Heart left ventricle (tissue), 16 donors: ENCODE data around the gene ZBTB42. TPM values are rescaled to one million over a fixed set of nuclear protein-coding genes. Genes with fewer than 3 reads are reported as not detected.

Experiments used
- ATAC-seq, 4 donors: fragments of 200-7000 bp; cut with Tn5 transposase; one replicate each; pipeline ENCODE4 v1.9.1; 2020 to 2022; ENCODE audit warnings: moderate library complexity in 4 of 4, mild to moderate bottlenecking in 3 of 4, moderate number of reproducible peaks in 1 of 4
- DNase-seq, 5 donors: peaks; one replicate each; pipeline ENCODE4 v3.0.0-alpha.2; 2020
- H3K27ac ChIP-seq, 12 donors: fragments of 200-600 bp; sonication (generic) in 4 of 12; one replicate each; pipeline versions ENCODE4 v1.5.0 to v1.8.0; 2016 to 2022; ENCODE audit warnings: mild to moderate bottlenecking in 2 of 12
- H3K27me3 ChIP-seq, 9 donors: fragments of 200-600 bp; sonication (generic) in 2 of 9; one replicate each; pipeline versions ENCODE4 v1.5.1 to v1.8.0; 2016 to 2022; ENCODE audit warnings: mild to moderate bottlenecking in 3 of 9
- H3K36me3 ChIP-seq, 9 donors: fragments of 200-600 bp; sonication (generic) in 2 of 9; one replicate each; pipeline versions ENCODE4 v1.5.0 to v1.8.0; 2018 to 2022; ENCODE audit warnings: mild to moderate bottlenecking in 2 of 9
- H3K4me1 ChIP-seq, 12 donors: fragments of 200-600 bp; sonication (generic) in 4 of 12; one replicate each; pipeline versions ENCODE4 v1.5.0 to v1.8.0; 2016 to 2022; ENCODE audit warnings: mild to moderate bottlenecking in 3 of 12
- H3K4me3 ChIP-seq, 12 donors: fragments of 200-600 bp; sonication (generic) in 4 of 12; one replicate each; pipeline versions ENCODE4 v1.5.0 to v1.8.0; 2017 to 2022; ENCODE audit warnings: mild to moderate bottlenecking in 9 of 12, moderate library complexity in 4 of 12
- H3K9me3 ChIP-seq, 12 donors: fragments of 200-600 bp; sonication (generic) in 4 of 12; one replicate each; pipeline versions ENCODE4 v1.5.0 to v1.8.0; 2016 to 2022; ENCODE audit warnings: mild to moderate bottlenecking in 1 of 12
- POLR2A ChIP-seq, 2 donors: fragments of 450-650 bp; IDR thresholded peaks; one replicate each; pipeline ENCODE4 v1.6.1; 2017; ENCODE audit warnings: antibody characterized with exemption in 2 of 2, mild to moderate bottlenecking in 2 of 2, moderate library complexity in 2 of 2
- WGBS, 4 donors: extraction: QIAGEN DNeasy Blood & Tissue Kit in 2 of 4; methylation state at CpG; one replicate each; pipeline versions ENCODE4 v1.1.5 to v1.1.7; 2013 to 2018; 5-methylcytosine and 5-hydroxymethylcytosine counted together
- intact Hi-C, 10 donors: fragments of 100-400 bp; cut with DNase I; formaldehyde crosslinking; loops; one replicate each; pipeline versions ENCODE4 v1.11.1 to v1.14.2; 2022
- polyA plus RNA-seq, 2 donors: library from polyadenylated mRNA; stranded (reverse); fragments of 200-250 nt; gene quantifications; one replicate each; pipeline ENCODE4 v1.2.3, GENCODE V29; 2013
- total RNA-seq, 9 donors: library from RNA; depleted of rRNA in 2 of 9; stranded (reverse); fragments of >200 nt in 2 of 9; fragmentation: NEBNext Ultra II Directional in 3 of 9; extraction: Animal tissue kit (Norgen Biotek cat#: 25700) in 3 of 9; gene quantifications; one replicate each; pipeline versions ENCODE4 v1.1.0 to v1.2.4, GENCODE V29; 2016 to 2023
- TF ChIP-seq, protein P1 (sequence below), 12 donors: fragments of 200-600 bp; sonication (generic) in 4 of 12; IDR thresholded peaks; one replicate each; pipeline versions ENCODE4 v1.5.0 to v1.8.0; 2018 to 2022; ENCODE audit warnings: antibody characterized with exemption in 12 of 12, mild to moderate bottlenecking in 5 of 12
- donor health status: ischemic (EF 13 %, LVEDD 7.1; RV severe dilation, severe dysfunction).
- donor health status: healthy with polysubstance abuse.
- donor health status: DM: no; HTN: yes; CAD: no.
- donor health status: DM: no; HTN: no; CAD: no.
- donor health status: ischemic (EF 25% LVEDD 6.9; RV normal size, moderate dysfunction).
- donor health status: ischemic (EF 25% LVEDD 5.7; RV mildly dilated, moderate dysfunction).
- donor health status: healthy.
- donor health status: DM: yes; HTN: yes; CAD: no.
- donor health status: ischemic (EF 35%, LVEDD 5.7; RV mildly dilated, moderate dysfunction).
- donor health status: nonischemic (EF 11% LVEDD 7.7; RV severe dilation, severe dysfunction).
- donor health status: DM: yes; HTN: yes; CAD: no.
- donor health status: PGD.
- donor health status: ischemic (EF 29% LVEDD 5.4; RV normal size, mild dysfunction).
- donor health status: nonischemic (EF 23%, LVEDD 6.1; RV moderate dilation, normal function).

The ZBTB42 gene
- total and polyA plus RNA-seq, 11 donors = 4.2 to 12.9 (median 7.4) TPM

DNA sequence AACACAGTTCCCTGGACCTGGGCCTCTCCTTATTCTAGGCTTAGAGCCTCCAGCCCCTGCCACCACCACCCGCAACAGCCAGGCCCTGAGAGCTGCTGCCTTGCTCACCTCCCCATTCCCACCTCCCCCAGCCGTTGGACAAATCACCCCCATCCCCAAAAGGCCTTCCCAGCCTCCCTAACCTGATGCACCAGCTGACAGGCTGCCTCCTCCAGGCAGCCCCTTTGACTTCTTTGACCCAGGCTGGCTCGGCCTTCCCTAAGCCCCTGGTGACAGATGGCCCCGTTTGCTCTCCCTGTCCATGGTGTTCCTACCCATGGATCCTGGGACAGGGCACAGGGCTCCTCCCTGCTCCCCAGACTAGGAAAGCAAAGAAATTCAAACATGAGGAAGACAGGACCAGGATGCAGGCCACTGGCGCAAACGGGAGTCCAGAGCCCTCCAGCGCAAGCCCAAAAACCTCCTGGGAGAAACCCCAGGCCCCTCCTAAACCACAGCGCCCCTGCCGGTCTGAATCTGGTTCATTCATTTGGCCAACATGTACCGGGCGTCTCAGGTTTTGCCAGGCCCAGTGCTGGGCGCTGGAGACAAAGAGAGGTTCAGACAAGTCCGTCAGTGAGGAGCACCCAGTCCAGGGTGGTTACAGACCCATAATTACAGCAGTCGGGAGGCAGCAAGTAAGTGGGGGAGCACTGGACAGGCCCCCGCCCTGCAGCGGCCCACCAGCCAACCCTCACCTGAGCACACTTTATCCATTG is 7.8 kb upstream of the ZBTB42 start:
- H3K27me3 ChIP-seq = no peaks in the 10 kb centered on the region
- H3K9me3 ChIP-seq = no peaks in the 10 kb centered on the region
- ATAC-seq (no peak), DNase-seq (no peak)
- H3K27ac ChIP-seq = peak overlapping the region in 5 of 12 donors; percentile 71 to 90 (median 77)
- 84 to 88% (median 86%) methylated on average over 16 of the region's 16 CpGs for WGBS, 4 donors
- H3K4me1 ChIP-seq = peaks cover 6 to 82% (median 58%) of the 10 kb centered on the region in 12 donors
- no peak for TF ChIP-seq POLR2A (IDR thresholded peaks at IDR 0.05)
- TF ChIP-seq, protein P1, sequence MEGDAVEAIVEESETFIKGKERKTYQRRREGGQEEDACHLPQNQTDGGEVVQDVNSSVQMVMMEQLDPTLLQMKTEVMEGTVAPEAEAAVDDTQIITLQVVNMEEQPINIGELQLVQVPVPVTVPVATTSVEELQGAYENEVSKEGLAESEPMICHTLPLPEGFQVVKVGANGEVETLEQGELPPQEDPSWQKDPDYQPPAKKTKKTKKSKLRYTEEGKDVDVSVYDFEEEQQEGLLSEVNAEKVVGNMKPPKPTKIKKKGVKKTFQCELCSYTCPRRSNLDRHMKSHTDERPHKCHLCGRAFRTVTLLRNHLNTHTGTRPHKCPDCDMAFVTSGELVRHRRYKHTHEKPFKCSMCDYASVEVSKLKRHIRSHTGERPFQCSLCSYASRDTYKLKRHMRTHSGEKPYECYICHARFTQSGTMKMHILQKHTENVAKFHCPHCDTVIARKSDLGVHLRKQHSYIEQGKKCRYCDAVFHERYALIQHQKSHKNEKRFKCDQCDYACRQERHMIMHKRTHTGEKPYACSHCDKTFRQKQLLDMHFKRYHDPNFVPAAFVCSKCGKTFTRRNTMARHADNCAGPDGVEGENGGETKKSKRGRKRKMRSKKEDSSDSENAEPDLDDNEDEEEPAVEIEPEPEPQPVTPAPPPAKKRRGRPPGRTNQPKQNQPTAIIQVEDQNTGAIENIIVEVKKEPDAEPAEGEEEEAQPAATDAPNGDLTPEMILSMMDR (IDR thresholded peaks at IDR 0.05) = no peak
- intact Hi-C loops = loop anchor here in 1 of 10 donors (5.0 kb wide), 1 partner anchor 41 kb away; the partner anchor contains the start of gene SIVA1
- H3K4me3 ChIP-seq = peak overlapping the region in 4 of 12 donors; percentile 81 to 98 (median 84)
- peaks cover 0 to 41% (median 33%) of the 10 kb centered on the region in 9 donors for H3K36me3 ChIP-seq

DNA sequence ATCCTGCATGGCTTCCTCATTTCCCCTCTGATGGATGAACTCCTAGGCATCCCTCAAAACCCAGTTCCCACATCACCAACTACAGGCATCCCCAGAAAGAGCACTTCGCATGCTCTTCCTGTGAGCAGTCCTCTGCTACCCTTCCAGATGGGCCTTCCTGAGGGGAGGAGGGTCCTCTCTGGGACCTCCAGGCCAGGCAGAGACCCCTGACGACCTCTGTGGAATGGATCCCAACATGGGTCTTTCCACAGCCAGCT is 7.3 kb upstream of the ZBTB42 start:
- Histone ChIP-seq H3K27me3 (no peaks in the 10 kb centered on the region), H3K4me1 (peaks cover 6 to 77% (median 56%) of the 10 kb centered on the region in 12 donors), H3K4me3 (peak overlapping the region in 8 of 12 donors; percentile 8 to 98 (median 82)), H3K9me3 (no peaks in the 10 kb centered on the region), H3K27ac (peak overlapping the region in 5 of 12 donors; percentile 3 to 92 (median 78)), H3K36me3 (peaks cover 0 to 40% (median 29%) of the 10 kb centered on the region in 9 donors)
- no peak for DNase-seq
- 84 to 93% (median 87%) methylated on average over 2 of the region's 2 CpGs for WGBS, 4 donors
- TF ChIP-seq POLR2A (IDR thresholded peaks at IDR 0.05) = no peak
- TF ChIP-seq, protein P1 (IDR thresholded peaks at IDR 0.05) = no peak
- intact Hi-C loops = loop anchor here in 1 of 10 donors (5.0 kb wide), 1 partner anchor 41 kb away; the partner anchor contains the start of gene SIVA1
- no peak for ATAC-seq

DNA sequence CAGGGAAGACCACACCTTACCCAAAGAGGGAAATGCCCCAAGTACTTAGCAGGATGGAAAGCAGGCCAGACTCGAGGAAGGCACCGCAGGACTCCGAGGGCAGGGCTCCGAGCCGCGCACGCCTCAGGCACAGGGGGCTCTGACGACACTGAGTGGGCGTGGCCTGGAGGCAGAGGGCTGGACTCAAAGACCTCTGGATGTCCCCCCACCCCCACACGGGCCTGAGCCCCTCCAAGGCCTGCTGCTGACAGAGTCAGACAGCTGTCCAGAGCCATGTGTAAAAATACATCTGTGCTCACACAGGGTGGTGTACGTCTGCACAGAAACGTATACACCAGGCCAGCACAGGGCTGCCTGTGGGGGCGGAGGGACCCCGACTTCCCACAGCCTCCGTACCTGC is 6.8 kb upstream of the ZBTB42 start:
- H3K4me3 ChIP-seq = peak overlapping the region; percentile 47 to 98 (median 80)
- TF ChIP-seq POLR2A (IDR thresholded peaks at IDR 0.05) = no peak
- TF ChIP-seq, protein P1 (IDR thresholded peaks at IDR 0.05) = no peak
- DNase-seq (peak in 3 of 5 donors; percentile 50 to 70 (median 67)), ATAC-seq (peak in 3 of 4 donors; percentile 1 to 12 (median 3))
- H3K4me1 ChIP-seq = peaks cover 6 to 75% (median 57%) of the 10 kb centered on the region in 12 donors
- H3K27ac ChIP-seq = peak overlapping the region in 9 of 12 donors; percentile 3 to 92 (median 86)
- peaks cover 0 to 35% (median 28%) of the 10 kb centered on the region in 9 donors for H3K36me3 ChIP-seq
- H3K27me3 ChIP-seq = no peaks in the 10 kb centered on the region
- no peaks in the 10 kb centered on the region for H3K9me3 ChIP-seq
- intact Hi-C loops = loop anchor here in 1 of 10 donors (5.0 kb wide), 1 partner anchor 42 kb away; the partner anchor contains the start of gene SIVA1
- 7 to 12% (median 11%) methylated on average over 15 of the region's 15 CpGs for WGBS, 4 donors

DNA sequence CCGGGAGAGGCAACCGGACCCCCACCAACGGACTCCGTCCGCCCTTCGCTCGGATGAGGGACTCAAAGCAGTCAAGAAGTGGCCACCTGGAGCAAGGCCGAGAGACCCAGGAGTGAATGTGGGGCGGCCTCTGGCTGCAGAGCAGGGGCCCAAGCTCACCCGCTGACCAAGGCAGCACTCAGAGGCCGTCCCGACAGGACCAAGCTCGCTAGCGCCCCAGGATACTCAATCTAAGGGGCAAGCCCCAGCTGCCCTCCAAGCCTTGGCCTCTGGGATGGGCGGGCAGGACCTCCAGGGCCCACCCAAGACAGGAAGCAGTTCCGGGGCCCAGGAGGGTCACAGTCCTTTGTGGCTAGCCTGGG is 6.3 kb upstream of the ZBTB42 start:
- peaks cover 0 to 30% (median 22%) of the 10 kb centered on the region in 9 donors for H3K36me3 ChIP-seq
- no peaks in the 10 kb centered on the region for H3K27me3 ChIP-seq
- 0 to 3% (median 2%) methylated on average over 10 to 16 of the region's 16 CpGs for WGBS, 4 donors
- ATAC-seq (peak in 3 of 4 donors; percentile 1 to 25 (median 15)), DNase-seq (peak in 1 of 5 donors; percentile 51)
- peaks cover 6 to 78% (median 58%) of the 10 kb centered on the region in 12 donors for H3K4me1 ChIP-seq
- intact Hi-C loops = loop anchor here in 1 of 10 donors (5.0 kb wide), 1 partner anchor 42 kb away; the partner anchor contains the start of gene SIVA1
- peak overlapping the region; percentile 47 to 98 (median 80) for H3K4me3 ChIP-seq
- no peaks in the 10 kb centered on the region for H3K9me3 ChIP-seq
- no peak for TF ChIP-seq POLR2A (IDR thresholded peaks at IDR 0.05)
- TF ChIP-seq, protein P1 (IDR thresholded peaks at IDR 0.05) = no peak
- peak overlapping the region; percentile 41 to 92 (median 80) for H3K27ac ChIP-seq
